GM18505 (cell line): ENCODE results near the gene PCDH15.

Experiments used
- ATAC-seq: cut with Tn5 transposase; IDR thresholded peaks from one replicate; pipeline ENCODE4 v1.9.1; 2021; ENCODE audit not compliant: unreplicated experiment
- POLR2A ChIP-seq: IDR thresholded peaks from 4 replicates; pipeline ENCODE4 v1.6.1; 2011; ENCODE audit warnings: borderline replicate concordance; ENCODE audit not compliant: insufficient read depth, insufficient read length; ENCODE audit errors: extremely low read depth

The PCDH15 gene

GRCh38 chr10:54081950-54082349, 719.1 kb downstream of the PCDH15 start:
- no peak for ATAC-seq
- no peak for TF ChIP-seq POLR2A

GRCh38 chr10:54067361-54067760, 733.7 kb downstream of the PCDH15 start:
- TF ChIP-seq POLR2A, result no peak
- ATAC-seq, result no peak

GRCh38 chr10:54066646-54067045, 734.4 kb downstream of the PCDH15 start:
- no peak for ATAC-seq
- TF ChIP-seq POLR2A, result no peak

- no peak for TF ChIP-seq POLR2A
- no peak for ATAC-seq
These were observed 735.9 kb downstream of the PCDH15 start for GRCh38 chr10:54065106-54065505.

- no peak for ATAC-seq
- TF ChIP-seq POLR2A, result no peak
These were observed 736.8 kb downstream of the PCDH15 start for GRCh38 chr10:54064215-54064614.

- no peak for TF ChIP-seq POLR2A
- ATAC-seq, result no peak
These were observed 737.5 kb downstream of the PCDH15 start for GRCh38 chr10:54063514-54063913.

GRCh38 chr10:54060572-54060971, 740.5 kb downstream of the PCDH15 start:
- no peak for ATAC-seq
- no peak for TF ChIP-seq POLR2A

GRCh38 chr10:54057357-54057756, 743.7 kb downstream of the PCDH15 start:
- no peak for TF ChIP-seq POLR2A
- no peak for ATAC-seq

- no peak for TF ChIP-seq POLR2A
- ATAC-seq, result no peak
These were observed 774.7 kb downstream of the PCDH15 start for GRCh38 chr10:54026340-54026739.

GRCh38 chr10:54011117-54011516, 789.9 kb downstream of the PCDH15 start:
- no peak for ATAC-seq
- TF ChIP-seq POLR2A, result no peak

- TF ChIP-seq POLR2A, result no peak
These were observed 790.6 kb downstream of the PCDH15 start for GRCh38 chr10:54010337-54010933.

GRCh38 chr10:54009672-54010071, 791.4 kb downstream of the PCDH15 start:
- ATAC-seq, result no peak
- TF ChIP-seq POLR2A, result no peak

More at GRCh38 chr10:54010337-54010933, 790.6 kb downstream of the PCDH15 start:
- ATAC-seq, result no peak

GRCh38 chr10:54002077-54002476, 799.0 kb downstream of the PCDH15 start:
- no peak for ATAC-seq
- no peak for TF ChIP-seq POLR2A

- no peak for ATAC-seq
These were observed 803.1 kb downstream of the PCDH15 start for GRCh38 chr10:53997953-53998352.

GRCh38 chr10:53990799-53991238, 810.2 kb downstream of the PCDH15 start:
- ATAC-seq, result no peak
- TF ChIP-seq POLR2A, result no peak

More at GRCh38 chr10:53997953-53998352, 803.1 kb downstream of the PCDH15 start:
- no peak for TF ChIP-seq POLR2A
